Smooth muscle cell (in vitro differentiated cells): Measurements from ENCODE around the gene EFNA5. TPM values are rescaled to one million over a fixed set of nuclear protein-coding genes. Genes with fewer than 3 reads are reported as not detected.
A peak's percentile ranks its signal among the peaks of the same experiment; 100 is the strongest.

Source experiments
- DNase-seq: peaks from one replicate; lab custom pipeline; 2025; ENCODE audit not compliant: unreplicated experiment; lab: John Stamatoyannopoulos, UW
- H2AFZ ChIP-seq: fragments of 200-600 bp; sonication (generic); 2 replicates; pipeline ENCODE4 v1.6.0; 2016; ENCODE audit warnings: antibody characterized with exemption, low read depth, mild to moderate bottlenecking
- H3F3A ChIP-seq: fragments of 200-600 bp; sonication (generic); 2 replicates; pipeline ENCODE4 v1.6.0; 2017; ENCODE audit warnings: antibody characterized with exemption, low read depth
- H3K27ac ChIP-seq: fragments of 200-600 bp; sonication (generic); 2 replicates; pipeline ENCODE4 v1.5.1; 2016; ENCODE audit warnings: low read depth, mild to moderate bottlenecking
- H3K27me3 ChIP-seq: fragments of 200-600 bp; sonication (generic); 2 replicates; pipeline ENCODE4 v1.6.1; 2016; ENCODE audit warnings: low read depth, mild to moderate bottlenecking
- H3K36me3 ChIP-seq: fragments of 200-600 bp; sonication (generic); 2 replicates; pipeline ENCODE4 v1.5.1; 2016; ENCODE audit warnings: low read depth
- H3K4me1 ChIP-seq: fragments of 200-600 bp; sonication (generic); 2 replicates; pipeline ENCODE4 v1.5.1; 2016; ENCODE audit warnings: low read depth
- H3K4me2 ChIP-seq: fragments of 200-600 bp; sonication (generic); 2 replicates; pipeline ENCODE4 v1.6.0; 2016; ENCODE audit warnings: mild to moderate bottlenecking
- H3K4me3 ChIP-seq: fragments of 200-600 bp; sonication (generic); 2 replicates; pipeline ENCODE4 v1.5.1; 2016; ENCODE audit warnings: mild to moderate bottlenecking
- H3K79me2 ChIP-seq: fragments of 200-600 bp; sonication (generic); 2 replicates; pipeline ENCODE4 v1.6.0; 2016; ENCODE audit warnings: low read depth, mild to moderate bottlenecking
- H3K9ac ChIP-seq: fragments of 200-600 bp; sonication (generic); 2 replicates; pipeline ENCODE4 v1.6.0; 2016; ENCODE audit warnings: low read depth
- H3K9me3 ChIP-seq: fragments of 200-600 bp; sonication (generic); replicated peaks from 2 replicates; pipeline ENCODE4 v1.5.1; 2016; ENCODE audit warnings: low read depth
- H4K20me1 ChIP-seq: fragments of 200-600 bp; sonication (generic); 2 replicates; pipeline ENCODE4 v1.6.0; 2016; ENCODE audit warnings: low read depth
- CTCF ChIP-seq: fragments of 200-600 bp; sonication (generic); IDR thresholded peaks from 2 replicates; pipeline ENCODE4 v1.5.1; 2017; ENCODE audit warnings: borderline replicate concordance, mild to moderate bottlenecking, antibody characterized with exemption; ENCODE audit not compliant: insufficient read depth, poor library complexity, severe bottlenecking
- WGBS: methylation state at CpG from one replicate; pipeline ENCODE4 v1.1.7; 2016; ENCODE audit warnings: low lambda C conversion rate; 5-methylcytosine and 5-hydroxymethylcytosine counted together
- polyA plus RNA-seq: library from polyadenylated mRNA; unstranded; fragments of >200 nt; fragmentation: Nextera tagmentation; extraction: Ambion mirVana; gene quantifications from 2 replicates; pipeline ENCODE4 v1.2.1, GENCODE V29; 2016
- total RNA-seq: library from RNA; depleted of rRNA; stranded (reverse); fragments of >200 nt; gene quantifications from 2 replicates; pipeline ENCODE4 v1.2.3, GENCODE V29; 2014

EFNA5 gene
- total and polyA plus RNA-seq, 2 experiments from 2014 or later = 0.32 to 8.8 TPM

- H2AFZ ChIP-seq = no peak overlapping the region
- no peaks in the 10 kb centered on the region for H3K27me3 ChIP-seq
- H3F3A ChIP-seq = peaks cover 8% of the 10 kb centered on the region
- 66% methylated on average over 1 of the region's 1 CpG for WGBS
- H3K79me2 ChIP-seq = no peaks in the 10 kb centered on the region
- no peaks in the 10 kb centered on the region for H3K36me3 ChIP-seq
- no peak overlapping the region for H3K4me3 ChIP-seq
- peaks cover 10% of the 10 kb centered on the region for H3K4me1 ChIP-seq
- DNase-seq = no peak
- H4K20me1 ChIP-seq = no peaks in the 10 kb centered on the region
- no peaks in the 10 kb centered on the region for H3K9me3 ChIP-seq
- H3K9ac ChIP-seq = no peak overlapping the region
- H3K4me2 ChIP-seq = peak overlapping the region; percentile 19
- no peak for TF ChIP-seq CTCF
- no peak overlapping the region for H3K27ac ChIP-seq
These were observed 240.6 kb downstream of the EFNA5 start for GRCh38 chr5:107430071-107430625.

- Histone ChIP-seq H3F3A (peaks cover 16% of the 10 kb centered on the region), H3K4me2 (peak overlapping the region; percentile 28), H2AFZ (peak overlapping the region; percentile 47), H3K27me3 (no peaks in the 10 kb centered on the region), H3K79me2 (no peaks in the 10 kb centered on the region), H3K36me3 (no peaks in the 10 kb centered on the region), H4K20me1 (no peaks in the 10 kb centered on the region), H3K9me3 (no peaks in the 10 kb centered on the region), H3K9ac (no peak overlapping the region), H3K27ac (no peak overlapping the region), H3K4me1 (peaks cover 13% of the 10 kb centered on the region), H3K4me3 (no peak overlapping the region)
- no peak for TF ChIP-seq CTCF
- no peak for DNase-seq
- 45% methylated on average over 4 of the region's 4 CpGs for WGBS
These were observed 242.4 kb downstream of the EFNA5 start for GRCh38 chr5:107428303-107428813.

GRCh38 chr5:107426872-107427271 lies 243.9 kb downstream of the EFNA5 start:
- H3K4me2 ChIP-seq = no peak overlapping the region
- H4K20me1 ChIP-seq = no peaks in the 10 kb centered on the region
- no peaks in the 10 kb centered on the region for H3K79me2 ChIP-seq
- no peak overlapping the region for H3K27ac ChIP-seq
- H3K9me3 ChIP-seq = no peaks in the 10 kb centered on the region
- DNase-seq = no peak
- H3F3A ChIP-seq = peaks cover 16% of the 10 kb centered on the region
- H3K4me1 ChIP-seq = peaks cover 13% of the 10 kb centered on the region
- no peaks in the 10 kb centered on the region for H3K27me3 ChIP-seq
- no peak overlapping the region for H3K4me3 ChIP-seq
- no peaks in the 10 kb centered on the region for H3K36me3 ChIP-seq
- H2AFZ ChIP-seq = no peak overlapping the region
- no peak for TF ChIP-seq CTCF
- 93% methylated on average over 6 of the region's 6 CpGs for WGBS
- no peak overlapping the region for H3K9ac ChIP-seq

GRCh38 chr5:107426209-107426608 lies 244.5 kb downstream of the EFNA5 start:
- Histone ChIP-seq H3K27me3 (no peaks in the 10 kb centered on the region), H3K36me3 (no peaks in the 10 kb centered on the region), H3K4me2 (no peak overlapping the region), H3K4me1 (peaks cover 13% of the 10 kb centered on the region), H3K79me2 (no peaks in the 10 kb centered on the region), H3K9me3 (no peaks in the 10 kb centered on the region), H3K4me3 (no peak overlapping the region), H3F3A (peaks cover 16% of the 10 kb centered on the region), H3K27ac (peak overlapping the region; percentile 41), H3K9ac (no peak overlapping the region), H4K20me1 (no peaks in the 10 kb centered on the region), H2AFZ (no peak overlapping the region)
- WGBS = 17% methylated on average over 1 of the region's 1 CpG
- no peak for TF ChIP-seq CTCF
- no peak for DNase-seq
